NCI-H1105 (cell line): ENCODE data around the gene FAM181A.

ENCODE experiments used
- DNase-seq: peaks from one replicate; lab custom pipeline; 2025; lab: John Stamatoyannopoulos, UW

The FAM181A gene

DNA sequence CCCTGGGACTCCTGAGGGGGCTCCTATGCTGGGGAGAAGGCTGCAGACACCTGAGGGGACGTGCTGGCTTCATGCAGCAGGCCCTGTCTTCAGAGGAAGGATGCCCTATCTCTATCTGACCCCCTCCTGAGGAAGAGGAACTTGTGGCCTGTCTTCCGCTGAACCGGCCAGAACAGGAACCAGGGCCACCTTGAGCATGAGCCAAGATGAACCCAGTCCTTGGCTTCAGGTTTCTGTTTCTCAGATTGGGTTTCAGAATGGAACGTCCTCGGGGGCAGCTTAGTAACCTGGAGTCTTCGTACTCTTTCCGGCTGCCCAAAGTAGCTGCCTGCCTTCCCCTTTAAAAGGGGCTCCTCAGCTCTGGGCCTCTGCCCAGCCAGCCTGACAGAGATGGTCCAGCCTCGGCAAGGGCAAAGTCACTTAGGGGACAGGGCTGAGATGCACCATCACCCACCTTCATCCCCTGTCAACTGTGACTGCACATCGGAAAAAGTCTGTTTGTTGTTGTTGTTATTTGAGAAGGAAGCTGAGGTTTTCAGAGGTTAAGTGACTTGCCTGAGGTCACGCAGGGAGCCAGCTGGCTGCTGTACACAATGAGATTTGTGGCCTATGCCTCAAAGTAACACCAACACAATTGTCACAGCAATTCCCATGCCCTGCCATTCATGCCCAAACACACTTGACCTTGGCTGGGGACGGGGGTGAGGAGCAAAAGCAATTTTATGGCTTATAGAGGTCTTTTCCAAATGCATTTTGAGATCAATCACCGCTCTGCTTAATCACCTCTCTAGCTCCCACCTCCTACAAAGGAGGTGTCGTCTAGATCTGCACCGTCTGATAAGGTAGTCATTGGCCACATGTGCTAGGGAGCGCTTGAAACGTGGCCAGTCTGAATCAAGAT lies 35.8 kb downstream of the FAM181A start:
- DNase-seq = no peak

DNA sequence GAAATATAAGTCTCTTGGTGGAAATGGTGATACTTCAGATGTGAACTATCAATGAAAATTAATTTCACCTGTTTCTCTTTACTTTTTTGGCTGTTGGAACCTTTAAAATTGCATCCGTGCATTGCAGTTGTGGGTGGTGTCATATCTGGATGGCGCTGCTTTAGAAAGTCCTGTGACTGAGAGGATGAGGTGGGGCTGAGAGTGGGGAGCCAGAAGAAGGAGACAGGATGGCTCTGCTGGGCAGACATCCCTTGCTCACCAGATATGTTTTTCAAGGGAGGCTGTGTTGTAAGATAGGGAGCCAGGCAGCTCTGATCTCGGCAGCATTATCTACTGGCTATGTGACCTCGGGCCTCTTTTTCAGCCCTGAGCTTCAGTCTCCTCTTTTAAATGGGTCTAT lies 36.5 kb downstream of the FAM181A start:
- DNase-seq = no peak

DNA sequence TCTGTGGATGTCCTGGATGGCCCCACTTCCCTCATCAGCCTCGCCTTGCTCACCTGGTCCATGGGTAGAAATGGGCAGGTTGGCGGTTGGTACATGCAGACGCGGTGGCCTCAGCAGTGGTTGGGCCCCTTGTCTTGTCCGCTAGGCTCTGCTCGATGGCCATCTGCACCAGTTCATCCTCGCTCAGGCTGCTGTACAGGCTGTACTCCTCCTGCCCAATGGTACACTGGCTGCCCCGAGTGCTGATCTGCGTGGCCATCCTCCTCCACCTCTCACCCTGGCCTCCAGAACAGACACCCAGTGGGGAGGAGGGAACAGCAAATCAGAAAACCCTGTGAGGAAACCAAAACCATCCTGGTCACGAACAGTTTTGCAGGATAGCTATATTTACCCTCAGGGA lies 37.1 kb downstream of the FAM181A start:
- no peak for DNase-seq

DNA sequence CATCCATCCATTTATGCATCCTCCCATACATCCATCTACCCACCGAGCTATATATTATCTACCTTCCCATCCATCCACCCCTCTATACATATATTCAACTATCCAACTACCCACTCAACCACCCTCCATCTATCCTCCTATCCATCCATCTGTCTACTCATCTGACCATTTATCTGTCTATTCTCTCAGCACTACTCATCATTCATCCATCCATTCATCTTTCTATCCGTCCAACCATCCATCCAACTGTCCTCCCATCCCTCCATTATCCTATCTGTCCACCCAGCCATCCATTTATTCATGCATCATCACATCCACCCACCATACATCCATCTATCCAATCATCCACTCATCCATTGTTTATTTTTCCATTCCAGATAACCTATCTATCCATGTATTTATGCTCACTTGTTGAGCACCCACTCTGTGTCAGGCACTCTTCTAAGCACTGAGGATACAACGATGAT lies 37.7 kb downstream of the FAM181A start:
- DNase-seq = no peak

DNA sequence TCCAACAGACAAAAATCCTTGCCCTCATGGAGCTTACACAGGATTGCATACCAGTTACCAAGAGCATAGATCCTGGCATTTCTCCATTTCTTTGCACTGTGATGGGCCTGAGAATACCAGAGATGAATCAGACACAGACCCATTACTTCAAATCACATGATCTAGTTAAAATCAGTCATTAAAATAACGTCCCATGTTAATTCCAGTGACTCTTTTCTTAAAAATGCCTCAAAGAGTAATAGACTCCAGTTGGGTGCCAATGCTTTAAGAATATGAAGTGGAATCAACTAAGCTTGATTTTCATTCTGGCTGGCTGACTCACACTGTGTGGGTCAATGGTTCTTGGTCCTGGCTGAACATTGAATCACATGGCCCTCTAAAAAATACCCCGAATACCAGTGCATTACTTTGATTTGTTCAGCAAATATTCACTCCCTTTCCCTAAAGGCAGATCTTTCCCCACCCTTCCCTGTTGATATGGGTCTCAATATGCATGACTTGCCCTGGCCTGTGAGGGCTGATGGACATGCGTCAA lies 38.2 kb downstream of the FAM181A start:
- no peak for DNase-seq

DNA sequence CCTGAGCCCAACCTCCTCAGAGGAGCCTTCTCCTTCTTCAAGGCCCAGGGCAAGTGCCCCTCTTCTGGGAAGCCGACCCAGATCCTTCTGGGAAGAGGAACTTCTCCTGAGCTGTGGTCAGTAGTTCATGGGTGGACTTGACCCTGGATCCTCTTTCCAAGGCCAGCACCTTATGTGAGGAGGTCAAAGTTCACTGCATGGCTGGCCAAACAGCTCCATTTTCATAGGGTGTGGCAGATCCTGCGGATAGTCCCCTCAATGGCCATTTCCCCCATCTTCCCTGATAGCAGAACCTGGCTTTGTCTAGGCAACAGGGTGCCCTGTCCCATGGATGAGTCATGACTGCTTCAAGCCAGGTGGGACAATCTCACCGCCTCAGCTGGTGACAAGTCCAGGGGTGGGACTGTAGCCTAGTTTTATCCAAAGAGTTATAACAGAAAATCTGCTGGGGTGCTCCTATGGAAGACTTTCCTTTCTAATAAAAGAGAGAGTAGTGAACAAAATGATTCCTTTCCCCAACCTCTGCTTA lies 38.9 kb downstream of the FAM181A start:
- no peak for DNase-seq

DNA sequence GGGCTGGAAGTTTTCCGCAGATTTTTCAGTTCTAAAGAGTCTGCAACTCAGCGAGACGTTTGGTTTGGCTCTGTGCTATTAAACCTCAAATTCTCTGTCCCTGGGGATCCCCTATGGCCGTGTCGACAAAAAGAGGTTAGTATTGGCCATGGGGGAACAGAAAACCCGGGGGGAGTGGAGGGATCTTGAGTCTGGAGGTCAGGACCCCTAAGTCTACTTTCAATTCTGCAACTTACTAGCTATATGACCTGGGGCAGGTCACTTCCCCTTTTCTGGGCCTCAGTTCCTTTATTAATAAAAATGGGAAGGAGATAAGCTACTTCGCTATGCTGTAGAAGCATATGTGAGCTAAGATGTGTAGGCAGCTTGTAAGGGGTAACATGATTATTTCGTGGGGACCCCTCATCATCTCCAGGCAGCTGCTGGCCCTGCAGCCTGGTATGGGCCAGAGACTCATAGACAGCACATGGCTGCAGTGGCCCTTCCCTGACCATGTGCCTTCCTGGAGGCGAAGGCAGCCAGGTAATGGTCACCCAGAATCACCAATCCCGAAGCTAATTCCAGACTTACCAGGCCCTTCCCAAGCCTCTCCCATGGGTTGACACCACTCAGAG lies 40.6 kb downstream of the FAM181A start:
- DNase-seq = no peak

DNA sequence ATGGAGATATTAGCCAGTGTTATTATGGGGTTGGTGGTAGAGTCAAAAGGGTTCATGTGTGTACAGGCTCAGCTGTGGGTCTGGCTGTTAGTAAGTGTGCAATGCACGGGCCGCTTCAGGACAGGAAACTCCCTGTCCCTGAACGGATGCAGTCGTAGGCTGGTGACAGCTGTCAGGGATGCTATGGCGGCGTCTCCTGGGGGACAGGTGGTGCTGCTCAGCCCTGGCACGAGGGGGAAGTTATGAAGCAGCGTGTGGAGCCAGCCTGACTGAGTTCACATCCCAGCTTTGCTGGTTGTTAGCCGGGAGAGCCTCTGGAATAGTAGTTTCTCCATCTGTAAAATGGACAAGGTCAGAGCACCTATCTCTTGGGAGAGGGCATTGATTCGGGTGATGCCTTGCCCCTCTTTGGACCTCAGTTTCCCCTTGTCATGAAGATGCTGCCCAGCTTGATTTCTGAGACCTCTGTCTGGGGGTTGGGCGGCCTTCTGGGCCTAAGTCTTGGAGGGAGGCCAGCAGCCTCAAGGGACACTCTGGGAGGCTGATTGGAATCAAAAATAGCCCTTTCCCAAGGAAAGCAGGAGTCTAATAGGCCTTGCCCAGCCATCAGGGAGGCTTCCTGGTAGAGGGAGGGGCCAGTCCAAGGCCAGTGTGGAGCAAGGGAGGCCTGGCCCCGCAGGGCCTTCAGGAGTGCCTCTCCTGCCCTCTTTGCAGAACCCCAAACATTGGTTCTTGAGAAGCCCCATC lies 42.1 kb downstream of the FAM181A start:
- DNase-seq = no peak

DNA sequence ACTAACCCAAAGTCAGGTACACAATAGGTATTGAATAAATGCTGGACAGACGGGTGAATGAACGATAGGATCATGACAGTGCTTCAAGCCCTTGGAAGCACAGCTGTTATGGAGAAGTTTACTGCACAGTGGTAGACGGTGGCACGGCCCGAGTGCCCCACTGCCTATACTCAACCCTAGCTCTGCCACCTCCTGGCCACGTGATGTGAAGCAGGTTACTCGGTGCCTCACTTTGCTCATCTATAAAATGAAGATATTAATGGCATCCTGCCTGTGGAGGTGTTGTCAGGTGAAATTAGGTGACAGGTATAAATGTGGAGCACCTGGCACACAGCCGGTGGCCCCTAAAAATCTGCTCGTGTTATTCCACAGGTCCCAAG lies 43.4 kb downstream of the FAM181A start:
- peak; percentile 7 for DNase-seq

DNA sequence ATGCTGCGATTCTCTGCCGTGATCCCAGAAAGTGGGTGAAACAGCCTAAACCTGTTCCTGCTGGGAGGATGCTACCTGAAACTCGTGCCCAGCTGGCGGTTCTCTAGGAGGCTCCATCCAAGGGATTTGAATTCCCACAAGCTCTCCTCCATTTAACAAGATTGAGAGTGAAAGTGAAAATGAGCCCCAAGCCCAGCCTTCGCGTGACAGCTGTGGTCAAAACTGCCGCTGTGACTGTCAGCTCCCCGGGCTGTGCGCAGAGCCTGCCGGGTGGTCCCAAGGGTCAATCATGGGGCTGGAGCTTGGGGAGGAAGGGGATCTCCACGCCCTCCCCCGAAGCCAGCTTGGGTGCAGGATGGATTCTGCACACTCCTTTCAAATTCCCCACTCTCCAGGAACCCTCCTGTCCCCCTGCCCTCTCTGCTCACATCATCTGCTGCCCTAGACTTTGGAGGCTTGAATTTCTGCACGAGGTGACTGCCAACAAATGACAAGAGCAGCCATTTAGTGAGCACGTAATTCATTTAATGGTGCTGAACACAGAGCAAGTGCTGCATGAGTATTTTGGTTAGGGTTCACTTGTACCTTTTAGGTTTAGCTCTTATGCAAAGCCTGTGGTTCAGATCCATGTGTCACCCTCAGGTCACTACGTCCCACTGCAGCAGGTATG lies 44.0 kb downstream of the FAM181A start:
- DNase-seq = no peak

DNA sequence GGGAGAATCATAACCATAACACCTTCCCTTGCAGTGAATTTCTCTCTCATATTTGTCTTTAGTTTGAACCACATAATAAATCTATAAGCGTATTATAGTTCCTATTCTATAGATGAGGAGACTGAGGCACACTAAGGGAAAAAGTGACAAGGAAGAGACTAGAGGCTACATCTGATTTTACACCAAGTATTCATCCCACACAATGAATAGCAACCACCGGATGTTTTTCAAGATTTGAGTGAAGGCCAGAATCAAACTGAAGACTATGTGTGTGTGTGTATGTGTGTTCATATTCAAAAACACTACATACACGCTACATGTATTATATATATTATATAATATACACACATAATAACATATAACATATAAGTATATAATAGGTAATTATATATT lies 44.5 kb downstream of the FAM181A start:
- no peak for DNase-seq

DNA sequence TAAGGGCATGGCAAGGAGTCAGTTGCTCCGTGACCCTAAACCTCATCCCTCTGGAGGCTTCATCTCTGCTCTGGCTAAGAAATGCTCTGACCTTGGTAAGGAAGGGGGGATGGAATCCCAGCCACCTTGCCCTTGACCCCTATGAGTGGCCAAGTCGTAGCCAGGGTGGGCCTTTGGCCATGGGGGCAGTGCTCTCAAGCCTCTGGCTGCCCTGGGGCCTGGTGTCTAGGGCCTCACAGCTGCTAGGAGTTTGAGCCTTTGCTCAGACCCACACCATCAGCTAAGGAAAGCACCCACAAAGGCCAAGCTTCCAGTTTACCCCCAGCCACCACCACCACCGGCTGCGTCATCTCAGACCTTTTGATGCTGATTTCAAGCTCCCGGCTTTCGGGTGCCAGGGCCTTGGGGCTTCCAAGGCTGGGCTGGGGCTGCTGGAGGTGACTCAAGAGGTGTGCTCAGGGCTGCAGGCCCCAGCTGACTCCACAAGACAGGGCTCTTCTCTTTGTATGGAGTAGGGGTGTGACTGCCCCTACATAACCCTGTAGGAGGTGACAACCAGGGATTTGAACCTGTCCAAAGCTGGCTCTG lies 45.6 kb downstream of the FAM181A start:
- no peak for DNase-seq

DNA sequence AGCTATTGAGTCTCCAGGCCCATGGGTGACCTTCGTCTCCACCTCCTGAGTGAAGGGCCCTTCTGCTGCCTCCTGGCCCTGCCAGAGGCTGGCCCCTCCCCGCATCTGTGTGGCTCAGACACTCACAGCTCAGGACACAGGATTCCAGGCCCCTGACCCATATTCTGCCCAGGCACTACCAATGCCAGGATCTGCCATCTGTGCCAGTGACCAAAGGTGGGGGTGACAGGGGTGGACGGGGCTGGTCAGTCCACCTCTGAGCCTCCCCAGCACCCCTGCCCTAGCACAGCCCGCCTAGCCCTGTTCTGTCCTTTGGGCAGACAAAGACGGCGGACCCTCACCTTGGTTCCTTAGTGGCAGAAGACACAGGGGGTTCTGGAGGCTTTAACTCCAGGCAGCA lies 46.5 kb downstream of the FAM181A start:
- no peak for DNase-seq

DNA sequence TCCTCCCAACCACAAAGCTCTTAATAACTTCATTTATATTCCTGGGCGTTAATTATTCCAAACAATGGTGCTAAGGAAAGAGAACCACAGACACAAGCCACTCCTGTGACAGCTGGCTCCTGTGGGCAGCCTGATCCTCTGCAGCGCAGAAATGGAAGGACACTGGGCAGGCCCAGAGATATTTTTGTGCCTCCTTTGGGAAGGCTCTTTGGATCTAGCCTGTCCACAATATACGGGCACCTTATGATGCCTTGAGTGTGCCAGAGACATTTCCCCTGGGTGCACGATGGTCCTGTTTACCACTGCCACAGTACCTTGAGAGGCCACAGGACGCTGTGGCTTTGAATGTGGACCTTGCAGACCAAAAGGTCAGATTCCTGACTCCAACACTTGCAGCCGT lies 47.2 kb downstream of the FAM181A start:
- DNase-seq = no peak

DNA sequence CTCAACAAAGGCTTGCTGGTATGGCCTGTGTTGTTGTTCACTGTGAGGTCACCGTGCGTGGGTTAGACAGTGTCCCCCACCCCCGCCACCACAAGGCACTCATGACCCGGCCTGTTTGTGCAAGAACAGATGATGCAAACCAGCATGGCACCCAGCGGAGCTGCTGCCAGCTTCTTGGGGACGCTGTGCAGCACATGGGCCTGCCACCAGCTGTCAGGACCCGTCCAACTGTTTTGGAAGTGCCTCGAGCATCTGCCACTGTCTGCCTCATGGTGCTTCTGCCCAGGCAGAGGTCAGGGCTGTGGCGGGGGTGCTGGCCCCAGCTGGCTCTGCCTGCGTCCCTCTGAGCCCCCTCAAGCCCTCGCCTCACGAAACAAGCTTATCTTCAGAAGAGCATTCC lies 47.7 kb downstream of the FAM181A start:
- DNase-seq = no peak

DNA sequence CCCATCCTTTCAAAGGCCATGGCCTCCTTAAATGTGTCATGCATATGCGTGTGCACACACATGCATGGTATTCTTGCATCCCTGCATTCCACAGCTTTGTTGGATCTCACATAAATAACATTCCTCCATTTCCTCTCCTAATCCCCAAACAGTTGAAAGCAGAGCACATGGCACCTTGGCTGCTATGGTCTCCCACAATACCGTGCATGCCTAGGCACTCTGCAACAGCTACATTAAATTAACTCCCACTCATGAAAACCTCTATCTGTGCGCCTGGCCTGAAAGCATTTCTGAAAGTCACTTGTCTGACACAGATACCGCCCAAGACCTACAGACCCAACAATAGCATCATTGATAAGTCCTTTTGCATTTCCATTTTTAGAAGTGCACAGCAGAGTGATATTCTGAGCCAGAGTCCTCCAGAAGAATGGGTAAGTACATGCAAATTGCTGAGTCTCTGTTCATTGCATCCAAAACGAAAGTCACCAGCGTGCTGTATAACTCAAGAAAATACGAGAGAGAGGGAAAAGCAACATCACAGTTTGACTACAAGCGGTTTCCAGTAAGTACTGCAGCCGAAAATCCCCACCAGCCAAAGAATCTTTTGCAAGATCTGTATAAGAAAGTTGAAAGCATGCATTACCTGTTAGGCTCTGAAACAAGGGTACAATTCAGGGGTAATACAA lies 48.8 kb downstream of the FAM181A start:
- no peak for DNase-seq

DNA sequence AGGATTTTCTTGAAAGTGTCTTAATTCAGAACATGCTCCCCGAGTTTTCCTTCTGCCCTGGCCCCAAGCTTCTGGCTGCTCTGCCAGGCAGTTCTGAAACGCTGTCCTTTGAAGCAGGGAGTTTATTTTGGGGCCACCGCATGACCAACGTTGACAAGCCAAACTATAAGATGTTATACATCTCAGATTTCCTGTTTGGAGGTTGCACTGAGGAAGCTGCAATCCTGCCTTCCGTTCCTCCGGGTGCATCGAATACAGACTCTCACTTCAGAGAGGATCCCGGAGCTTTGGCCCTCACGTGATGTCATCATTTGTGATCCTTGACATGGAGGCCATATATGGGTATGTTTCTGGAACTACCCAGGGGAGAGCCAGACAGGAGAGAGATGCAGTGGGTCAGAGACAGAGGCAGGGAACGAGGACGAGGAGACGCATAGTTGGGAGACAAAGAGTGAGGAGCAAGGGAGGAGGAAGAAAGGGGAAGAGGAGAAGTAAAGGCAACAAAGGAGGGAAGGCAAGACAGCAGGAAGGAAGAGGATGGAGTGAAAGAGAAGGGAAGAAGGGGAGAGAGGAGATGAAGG lies 49.4 kb downstream of the FAM181A start, which contains the start of gene ASB2:
Gene ASB2, minus strand, starts transcription at position 94 of the 581 bp plus-strand sequence. CDS start 12,031 bp downstream, outside the sequence.
- no peak for DNase-seq

DNA sequence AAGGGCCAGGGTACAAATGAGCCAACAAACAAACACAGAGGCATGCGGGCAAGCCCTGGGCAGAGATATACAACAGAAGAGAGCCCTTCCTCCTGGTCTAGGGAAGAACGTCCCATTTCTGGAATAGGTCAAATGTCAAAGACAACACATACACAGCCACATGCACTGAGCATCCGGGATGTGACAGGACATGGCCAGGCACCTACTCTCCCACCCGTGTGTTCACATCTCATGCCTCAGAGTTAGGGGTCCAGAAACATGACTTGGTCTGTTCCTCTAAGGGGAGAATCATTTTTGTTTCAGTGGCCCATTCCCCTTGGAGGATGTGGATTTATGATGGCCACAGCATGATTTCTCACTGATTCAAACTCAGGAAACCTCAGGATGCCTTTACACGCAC lies 50.0 kb downstream of the FAM181A start:
- DNase-seq = no peak

DNA sequence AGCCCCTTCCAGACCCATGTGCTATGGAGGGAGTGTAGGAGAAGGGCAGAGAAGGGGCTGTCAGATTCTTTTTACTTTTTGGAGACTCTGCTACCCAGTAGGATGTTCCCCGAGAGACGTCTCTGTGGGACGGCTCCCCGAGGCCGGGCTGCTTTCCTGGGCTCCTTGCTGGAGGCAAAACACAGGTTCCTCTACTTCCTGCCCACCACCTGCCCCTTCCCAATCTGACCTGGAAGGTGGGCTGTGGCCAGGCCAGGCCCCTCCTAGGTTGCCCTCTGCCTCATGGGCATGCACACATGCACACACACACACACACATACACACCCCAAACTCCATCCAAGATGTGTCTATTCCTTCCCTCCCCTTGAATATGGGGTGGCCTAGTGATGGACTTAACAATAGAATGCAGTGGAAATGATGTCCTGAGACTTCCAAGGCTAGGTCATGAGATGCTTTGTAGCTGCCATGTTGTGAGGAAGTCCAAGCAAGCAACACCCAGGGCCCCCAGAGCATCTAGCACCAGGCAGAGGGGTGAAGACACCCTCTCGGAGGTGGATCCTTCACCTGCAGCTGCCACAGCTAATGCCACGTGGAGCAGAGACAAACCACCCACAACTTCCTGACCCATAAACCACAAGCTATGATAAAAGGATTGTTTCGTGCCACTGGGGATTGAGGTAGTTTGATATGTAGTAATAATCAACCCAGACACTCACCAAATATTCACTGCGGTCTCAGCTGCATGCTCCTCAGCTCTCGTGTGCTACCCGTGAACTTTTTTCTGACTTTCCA lies 50.8 kb downstream of the FAM181A start:
- DNase-seq = no peak
